NT2/D1 (cell line): ENCODE measurements around the gene ENOX1.

Experiments
- SUZ12 ChIP-seq: IDR thresholded peaks from 2 replicates; pipeline ENCODE4 v1.6.1; 2011; ENCODE audit not compliant: insufficient read length, insufficient read depth; ENCODE audit errors: extremely low read depth
- YY1 ChIP-seq: IDR thresholded peaks from 2 replicates; pipeline ENCODE4 v1.6.1; 2011; ENCODE audit not compliant: insufficient read length, insufficient read depth
- ZNF274 ChIP-seq: IDR thresholded peaks from 2 replicates; pipeline ENCODE4 v1.6.1; 2011; ENCODE audit warnings: mild to moderate bottlenecking, low read depth, low read length

GRCh38 chr13:43822969-43823368, 36.2 kb upstream of the ENOX1 start:
- TF ChIP-seq SUZ12, result no peak
- no peak for TF ChIP-seq YY1
- TF ChIP-seq ZNF274, result no peak
